Stimulated activated CD4-positive, alpha-beta T cell treated with anti-CD3 and anti-CD28 coated beads, Interleukin-4, amount 100 ng/mL, for 4 hours (primary cell): ENCODE measurements around the gene DPP7.
A peak's percentile ranks its signal among the peaks of the same experiment; 100 is the strongest.

Experiments
- DNase-seq, 2 experiments: peaks; one replicate each; pipeline ENCODE4 v3.0.0-alpha.2; 2020

Gene DPP7

GRCh38 chr9:137085920-137086530 is 28.5 kb downstream of the DPP7 start:
- DNase-seq: peak; percentile 12 to 37

GRCh38 chr9:137084526-137084925 is 30.0 kb downstream of the DPP7 start:
- DNase-seq: no peak

- no peak for DNase-seq
These were observed 31.0 kb downstream of the DPP7 start for GRCh38 chr9:137083394-137084004.

GRCh38 chr9:137082925-137083290 is 31.6 kb downstream of the DPP7 start:
- no peak for DNase-seq

GRCh38 chr9:137082222-137082924 is 32.2 kb downstream of the DPP7 start:
- DNase-seq: no peak

GRCh38 chr9:137080260-137081122 is 34.0 kb downstream of the DPP7 start:
- DNase-seq: no peak

GRCh38 chr9:137079401-137079787 is 35.1 kb downstream of the DPP7 start:
- DNase-seq: no peak

GRCh38 chr9:137078701-137079400 is 35.7 kb downstream of the DPP7 start:
- DNase-seq: no peak

GRCh38 chr9:137077758-137078693 is 36.5 kb downstream of the DPP7 start:
- peak; percentile 22 to 35 for DNase-seq

- peak; percentile 27 to 34 for DNase-seq
These were observed 37.4 kb downstream of the DPP7 start, which contains the start of gene UAP1L1 for GRCh38 chr9:137077010-137077747. TSS of gene UAP1L1 (plus strand) at chr9:137077517. CDS start at chr9:137077533, 16 bp downstream.

- no peak for DNase-seq
These were observed 37.9 kb downstream of the DPP7 start for GRCh38 chr9:137076636-137077009.

GRCh38 chr9:137075275-137075775 is 39.2 kb downstream of the DPP7 start:
- DNase-seq: no peak

GRCh38 chr9:137074657-137075274 is 39.8 kb downstream of the DPP7 start:
- no peak for DNase-seq

GRCh38 chr9:137073992-137074399 is 40.5 kb downstream of the DPP7 start:
- DNase-seq: no peak

- no peak for DNase-seq
These were observed 43.3 kb downstream of the DPP7 start for GRCh38 chr9:137071282-137071681.

GRCh38 chr9:137070906-137071275 is 43.6 kb downstream of the DPP7 start:
- DNase-seq: no peak

- DNase-seq: peak; percentile 75 to 80
These were observed 44.2 kb downstream of the DPP7 start, which contains the start of gene SAPCD2 for GRCh38 chr9:137070201-137070905. TSS of gene SAPCD2 (minus strand) at chr9:137070557. CDS start at chr9:137070460, 97 bp downstream.

- no peak for DNase-seq
These were observed 44.9 kb downstream of the DPP7 start for GRCh38 chr9:137069508-137070091.
